HG03135 (cell line): ENCODE measurements around the gene RBFOX1.

Experiments used
- ATAC-seq: cut with Tn5 transposase; IDR thresholded peaks from one replicate; pipeline ENCODE4 v1.9.1; 2021; ENCODE audit warnings: mild to moderate bottlenecking, moderate library complexity; ENCODE audit not compliant: unreplicated experiment

Gene RBFOX1

DNA sequence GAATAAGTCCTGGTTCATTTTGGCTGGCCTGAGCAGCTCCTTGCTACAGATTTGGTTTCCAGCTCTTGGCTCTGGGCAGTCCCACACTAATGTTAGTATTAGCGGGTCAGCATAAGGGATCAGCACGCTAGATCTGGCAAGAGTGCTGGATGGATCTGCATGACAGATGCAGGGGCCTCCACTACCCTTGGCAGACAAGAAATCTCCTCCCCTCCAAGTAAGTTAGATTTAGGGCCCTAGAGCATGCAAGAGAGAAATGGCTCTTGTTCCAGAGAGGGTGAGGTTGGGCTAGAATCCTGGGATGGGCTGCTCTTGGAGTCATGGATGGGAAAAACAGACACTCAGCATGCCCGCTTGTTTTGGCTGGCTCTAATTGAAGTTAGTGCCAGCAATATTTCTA lies 414.3 kb downstream of the RBFOX1 start:
- no peak for ATAC-seq

DNA sequence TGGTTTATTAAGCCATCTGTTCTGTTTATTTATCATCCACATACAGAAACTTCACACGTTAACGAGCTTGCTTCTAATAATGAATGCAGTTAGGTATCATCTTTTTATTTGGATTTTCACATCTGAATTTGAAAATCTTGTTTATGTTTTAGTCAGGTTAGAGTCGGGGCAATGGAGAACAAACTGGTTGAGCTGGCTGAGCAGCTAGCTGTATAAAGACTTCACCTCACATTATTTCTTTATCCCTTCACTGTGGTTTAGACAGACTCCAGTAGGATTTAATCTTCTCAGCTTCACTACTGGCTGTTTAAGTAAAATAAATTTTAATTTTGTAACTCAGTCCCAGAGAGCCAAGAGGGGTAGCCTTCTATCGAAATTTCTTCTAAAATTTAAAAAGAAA lies 415.9 kb downstream of the RBFOX1 start:
- ATAC-seq: no peak

DNA sequence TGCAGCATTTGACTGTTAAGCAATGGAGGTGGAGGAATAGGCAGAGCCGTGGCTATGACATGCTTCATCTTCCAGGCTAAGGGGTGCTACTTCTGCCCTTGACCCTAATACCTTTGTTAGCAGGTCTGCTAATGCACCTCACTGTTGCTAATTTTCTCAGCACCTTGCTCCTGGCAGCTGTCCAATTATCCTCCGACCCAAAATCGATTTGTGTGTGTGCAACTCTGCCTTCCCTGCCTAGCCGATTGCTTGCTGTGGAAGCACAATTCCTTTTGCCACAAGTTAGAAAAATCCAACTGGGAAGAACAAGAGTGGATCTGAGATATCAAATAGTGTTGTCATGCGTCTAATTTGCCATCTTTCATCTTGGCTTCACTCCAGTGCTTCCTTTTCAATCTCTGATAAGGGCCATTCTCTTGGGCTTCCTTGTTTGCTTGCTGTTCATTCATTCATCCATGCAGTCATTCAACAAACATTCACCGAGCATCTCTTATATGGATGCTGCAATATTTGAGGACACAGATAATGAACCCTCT lies 422.8 kb downstream of the RBFOX1 start:
- no peak for ATAC-seq
